Measurements from ENCODE around the gene PGAP2.

Gene PGAP2

DNA sequence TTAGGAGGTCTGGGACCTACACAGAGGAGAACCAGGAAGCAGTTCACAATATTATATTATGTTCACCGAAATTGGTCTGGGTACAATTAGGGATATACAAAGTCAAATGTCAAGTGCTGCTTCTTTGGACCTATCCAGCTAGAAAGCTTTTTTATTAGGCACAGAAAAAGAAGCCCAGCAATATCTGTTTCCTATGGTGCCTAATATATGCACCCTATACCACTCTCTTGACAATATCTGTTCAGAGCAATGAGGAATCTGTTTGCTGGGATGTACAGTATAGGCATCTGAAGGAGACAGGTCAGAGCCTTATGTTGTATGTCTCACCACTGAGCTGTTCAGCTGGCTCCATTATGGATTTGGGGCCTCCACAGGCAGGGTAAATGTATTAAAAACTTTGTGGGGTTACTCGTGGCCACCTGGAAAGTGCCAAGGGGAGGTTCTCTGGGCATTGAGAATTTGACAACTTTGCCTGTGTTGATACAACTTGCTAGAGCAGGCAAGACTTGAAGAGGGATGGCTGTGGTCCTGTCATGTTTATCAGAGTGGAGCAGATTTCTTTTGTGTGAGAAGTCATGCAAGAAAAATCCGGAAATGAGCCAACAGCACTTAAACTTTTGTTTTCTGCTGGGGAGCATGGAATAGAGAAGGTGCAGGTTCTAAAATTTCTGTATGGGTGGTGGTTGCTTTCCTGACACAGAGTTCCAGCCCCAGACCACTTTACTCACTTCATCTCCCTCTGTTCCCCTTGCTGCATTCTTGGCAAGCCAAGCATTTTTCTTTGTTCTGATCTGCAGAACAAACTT lies 57.2 kb downstream of the PGAP2 start:
- DNase-seq (ENCODE audit: extremely low read depth, low read depth) = no peak
- TF ChIP-seq, protein P1, sequence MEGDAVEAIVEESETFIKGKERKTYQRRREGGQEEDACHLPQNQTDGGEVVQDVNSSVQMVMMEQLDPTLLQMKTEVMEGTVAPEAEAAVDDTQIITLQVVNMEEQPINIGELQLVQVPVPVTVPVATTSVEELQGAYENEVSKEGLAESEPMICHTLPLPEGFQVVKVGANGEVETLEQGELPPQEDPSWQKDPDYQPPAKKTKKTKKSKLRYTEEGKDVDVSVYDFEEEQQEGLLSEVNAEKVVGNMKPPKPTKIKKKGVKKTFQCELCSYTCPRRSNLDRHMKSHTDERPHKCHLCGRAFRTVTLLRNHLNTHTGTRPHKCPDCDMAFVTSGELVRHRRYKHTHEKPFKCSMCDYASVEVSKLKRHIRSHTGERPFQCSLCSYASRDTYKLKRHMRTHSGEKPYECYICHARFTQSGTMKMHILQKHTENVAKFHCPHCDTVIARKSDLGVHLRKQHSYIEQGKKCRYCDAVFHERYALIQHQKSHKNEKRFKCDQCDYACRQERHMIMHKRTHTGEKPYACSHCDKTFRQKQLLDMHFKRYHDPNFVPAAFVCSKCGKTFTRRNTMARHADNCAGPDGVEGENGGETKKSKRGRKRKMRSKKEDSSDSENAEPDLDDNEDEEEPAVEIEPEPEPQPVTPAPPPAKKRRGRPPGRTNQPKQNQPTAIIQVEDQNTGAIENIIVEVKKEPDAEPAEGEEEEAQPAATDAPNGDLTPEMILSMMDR (IDR thresholded peaks at IDR 0.05; ENCODE audit: low read depth, low read length) = no peak

DNA sequence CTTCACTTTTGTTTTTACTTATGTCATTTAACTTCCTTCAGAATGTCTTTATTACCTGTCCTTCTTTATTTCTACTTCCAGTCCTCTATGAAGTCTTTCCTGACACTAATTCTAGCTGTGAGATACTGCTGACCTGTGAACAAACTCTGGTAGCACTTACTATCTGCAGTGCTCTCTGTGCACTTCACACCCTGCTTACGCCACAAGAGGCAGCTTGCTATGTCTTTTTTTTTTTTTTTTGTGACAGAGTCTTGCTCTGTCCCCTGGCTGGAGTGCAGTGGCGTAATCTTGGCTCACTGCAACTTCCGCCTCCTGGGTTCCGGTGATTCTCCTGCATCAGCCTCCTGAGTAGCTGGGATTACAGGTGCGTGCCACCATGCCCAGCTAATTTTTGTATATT lies 57.8 kb downstream of the PGAP2 start:
- TF ChIP-seq, protein P1 (IDR thresholded peaks at IDR 0.05; ENCODE audit: low read depth, low read length) = no peak
- DNase-seq (ENCODE audit: extremely low read depth, low read depth) = no peak

DNA sequence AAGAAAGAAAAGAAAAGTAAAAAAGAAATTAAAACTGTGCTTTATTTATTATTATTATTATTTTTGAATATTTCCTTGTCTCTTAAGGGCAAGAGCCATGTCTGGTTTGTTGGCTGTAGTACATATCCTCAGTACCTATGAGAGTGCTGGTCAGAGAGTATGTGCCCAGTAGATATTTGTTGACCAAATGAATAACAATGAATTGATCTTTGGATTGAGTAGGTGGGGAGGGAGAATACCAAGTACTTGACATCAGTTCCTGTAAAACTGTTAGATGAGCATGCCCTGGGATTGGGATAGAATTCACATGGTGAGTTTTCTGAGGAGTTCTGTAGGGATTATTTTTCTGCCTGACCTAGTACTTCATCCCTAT lies 58.5 kb downstream of the PGAP2 start:
- TF ChIP-seq, protein P1 (IDR thresholded peaks at IDR 0.05; ENCODE audit: low read depth, low read length) = no peak
- no peak for DNase-seq (ENCODE audit: extremely low read depth, low read depth)

DNA sequence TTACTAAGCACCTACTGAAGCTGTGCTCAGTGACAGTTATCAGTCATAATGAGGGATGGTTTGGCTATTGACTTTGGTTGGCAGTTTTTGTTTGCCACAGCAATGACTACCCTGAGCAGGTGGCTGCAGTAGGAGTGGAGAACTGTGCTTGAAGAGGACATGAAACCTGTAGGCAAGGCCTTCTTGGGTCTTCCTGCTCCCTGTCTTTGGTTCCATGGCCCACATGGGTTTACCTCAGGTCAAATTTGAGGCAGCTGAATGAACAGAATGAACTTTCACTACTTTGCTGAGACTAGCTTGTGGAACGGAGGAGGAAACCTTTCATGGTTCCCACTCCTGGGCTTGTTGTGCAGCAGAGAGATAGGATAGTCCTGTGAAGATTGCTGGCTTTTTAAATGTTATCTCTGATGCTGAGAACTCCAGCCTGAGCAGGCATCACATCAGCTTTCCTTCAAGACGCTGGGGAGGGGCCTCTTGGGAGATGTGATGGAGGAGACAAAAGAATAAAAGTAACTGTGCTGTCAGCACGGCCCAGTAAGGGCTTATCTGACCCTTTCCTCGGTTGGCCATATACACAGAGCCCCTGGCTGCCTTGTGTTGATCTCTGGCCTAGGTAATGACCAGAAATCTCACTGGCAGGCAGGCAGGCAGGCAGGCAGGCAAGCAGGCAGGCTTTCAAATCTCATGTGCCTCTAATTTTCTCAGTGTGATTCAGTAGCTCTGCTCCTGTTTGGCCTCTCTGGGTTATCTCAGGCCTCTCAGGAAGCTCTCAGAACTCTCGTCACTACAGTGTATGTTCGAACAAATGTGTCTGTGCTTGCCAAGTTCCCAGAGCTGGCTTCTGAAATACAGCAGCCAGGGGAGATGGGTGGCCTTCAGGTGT lies 59.1 kb downstream of the PGAP2 start:
- DNase-seq (ENCODE audit: extremely low read depth, low read depth) = no peak
- TF ChIP-seq, protein P1 (IDR thresholded peaks at IDR 0.05; ENCODE audit: low read depth, low read length) = no peak

DNA sequence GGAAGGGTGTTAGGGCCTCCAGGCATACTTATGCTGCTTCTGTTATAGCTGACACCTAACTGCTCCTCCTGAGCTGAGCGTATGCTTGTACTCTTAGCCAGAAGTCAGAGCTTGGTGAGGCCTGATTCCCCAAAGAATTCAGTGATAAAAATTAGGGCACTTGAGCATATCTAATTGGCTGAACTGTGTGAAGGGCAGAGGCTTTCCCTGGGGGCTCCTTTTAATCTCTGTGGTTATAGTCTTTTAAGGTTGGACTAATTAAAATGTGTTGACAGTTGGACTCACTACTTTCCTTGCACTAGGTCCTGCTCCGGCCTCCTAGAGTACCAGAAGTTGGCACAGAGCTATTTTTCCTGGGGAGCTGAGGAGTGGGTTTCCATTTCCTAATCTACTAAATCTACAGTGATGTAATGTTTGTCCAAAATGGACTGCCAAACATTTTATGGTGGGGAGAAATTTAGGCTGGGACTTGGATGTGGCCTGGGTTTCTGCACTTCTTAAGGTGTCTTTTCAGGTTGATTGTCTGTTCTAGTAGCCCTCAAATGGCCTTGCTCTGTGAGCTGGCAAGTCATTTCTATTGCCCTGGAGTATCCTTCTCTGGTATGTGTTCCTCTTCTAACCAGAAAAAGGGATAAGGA lies 65.5 kb downstream of the PGAP2 start:
- no peak for DNase-seq (ENCODE audit: extremely low read depth, low read depth)

More for the DNA sequence above, 65.5 kb downstream of the PGAP2 start:
- TF ChIP-seq, protein P1 (IDR thresholded peaks at IDR 0.05; ENCODE audit: low read depth, low read length) = no peak
